Stimulated activated CD8-positive, alpha-beta memory T cell treated with anti-CD3 and anti-CD28 coated beads, Interleukin-15, amount 100 ng/mL, for 24 hours (primary cell): ENCODE measurements around the gene PPP1R9B.

ENCODE experiments used
- DNase-seq: peaks from one replicate; pipeline ENCODE4 v3.0.0-alpha.2; 2020; ENCODE audit warnings: low read depth

The PPP1R9B gene

DNA sequence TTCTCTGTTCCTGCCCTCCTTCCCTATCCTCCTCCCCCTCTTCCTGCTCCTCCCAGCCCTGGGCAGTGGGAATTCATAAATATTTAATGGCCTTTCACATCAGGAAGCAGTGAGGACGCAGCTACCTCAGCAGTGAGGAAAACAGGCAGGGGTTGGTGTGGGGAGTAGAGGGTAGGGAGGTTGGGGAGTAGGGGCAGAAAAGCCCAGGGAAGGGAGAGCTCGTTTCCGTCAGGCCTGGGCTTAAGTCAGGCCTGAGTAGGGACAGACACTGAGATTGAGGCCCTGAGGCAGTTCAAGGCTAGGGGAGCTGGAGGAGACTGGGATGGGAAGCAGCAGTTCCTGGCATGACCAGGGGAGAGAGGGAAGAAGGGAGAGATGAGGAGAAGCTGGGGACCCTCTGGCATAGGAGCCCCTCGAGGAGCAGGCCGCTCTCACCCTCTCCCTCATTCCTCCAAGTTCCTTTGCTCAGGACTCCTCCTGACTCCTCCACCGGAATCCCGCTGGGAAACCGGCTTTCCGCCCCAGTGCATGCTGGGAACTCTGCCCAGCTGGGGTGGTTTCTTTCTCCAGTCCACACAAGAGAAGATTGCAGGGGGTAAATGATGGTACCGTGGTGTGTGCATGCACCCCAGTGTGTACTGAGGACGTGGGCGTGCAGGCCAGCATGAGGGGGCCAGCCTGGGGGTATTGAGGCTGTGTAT is 26.7 kb downstream of the PPP1R9B start:
- no peak for DNase-seq

- no peak for DNase-seq
These were observed 27.5 kb downstream of the PPP1R9B start for GRCh38 chr17:50122945-50123344.

- no peak for DNase-seq
These were observed 29.8 kb downstream of the PPP1R9B start for GRCh38 chr17:50120475-50121253.

DNA sequence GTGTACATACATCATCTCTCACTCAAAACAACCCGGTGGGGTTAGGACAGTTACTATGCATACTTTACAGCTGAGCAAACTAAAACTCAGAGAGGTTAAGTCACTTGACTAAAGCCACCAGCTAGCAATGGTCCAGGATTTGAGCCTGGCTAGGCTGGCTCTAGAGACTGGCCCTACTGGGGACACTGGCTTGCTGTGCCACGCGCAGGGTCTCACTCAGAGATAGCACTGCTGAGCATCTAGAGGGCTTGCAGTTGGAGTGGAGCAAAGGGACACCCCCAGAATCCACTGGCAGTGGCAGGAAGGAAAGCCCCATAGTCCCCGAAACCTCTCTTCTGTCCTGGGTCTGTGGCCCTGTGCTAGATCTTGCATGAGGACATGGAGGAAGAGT is 31.7 kb downstream of the PPP1R9B start:
- DNase-seq = no peak

DNA sequence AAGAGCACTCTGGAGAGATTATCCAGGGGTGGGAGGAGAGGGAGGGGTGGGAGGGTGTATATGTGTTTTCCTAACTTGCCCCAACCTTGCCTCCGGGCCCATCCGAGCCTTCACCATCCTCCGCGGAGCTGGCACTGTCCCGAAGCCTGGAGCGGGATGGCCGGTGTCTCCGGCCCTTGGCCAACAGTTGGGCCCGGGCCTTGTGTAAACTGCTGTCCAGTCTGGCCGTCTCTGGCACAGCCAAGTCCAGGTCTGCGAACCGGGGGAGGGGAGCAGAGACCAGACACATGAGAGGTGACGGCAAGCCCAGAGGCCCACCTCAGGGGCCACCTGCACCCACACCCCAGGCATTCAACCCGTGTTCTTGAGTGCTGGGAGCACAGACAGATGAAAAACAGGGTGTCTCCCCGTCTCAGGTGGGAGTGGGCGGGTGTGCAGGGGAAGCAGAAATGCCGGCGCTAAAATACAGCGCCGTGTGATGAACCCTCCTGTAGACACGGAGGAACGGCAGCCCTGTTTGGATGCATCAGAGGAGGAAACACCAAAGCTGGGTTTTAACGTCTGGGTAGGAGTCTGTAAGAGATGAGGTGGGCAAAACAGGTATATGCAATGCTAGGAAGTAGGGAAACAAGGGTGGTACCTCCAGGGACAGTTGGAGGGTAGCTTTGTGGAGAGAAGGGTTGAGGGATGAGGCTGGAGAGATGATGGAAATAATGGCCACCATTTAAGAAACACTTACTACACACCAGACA is 32.2 kb downstream of the PPP1R9B start:
- no peak for DNase-seq

GRCh38 chr17:50117202-50118051 is 33.0 kb downstream of the PPP1R9B start:
- DNase-seq = no peak

GRCh38 chr17:50115756-50116155 is 34.7 kb downstream of the PPP1R9B start:
- DNase-seq = no peak

GRCh38 chr17:50114849-50115357 is 35.6 kb downstream of the PPP1R9B start:
- no peak for DNase-seq

- DNase-seq = no peak
These were observed 36.1 kb downstream of the PPP1R9B start for GRCh38 chr17:50114401-50114800.

DNA sequence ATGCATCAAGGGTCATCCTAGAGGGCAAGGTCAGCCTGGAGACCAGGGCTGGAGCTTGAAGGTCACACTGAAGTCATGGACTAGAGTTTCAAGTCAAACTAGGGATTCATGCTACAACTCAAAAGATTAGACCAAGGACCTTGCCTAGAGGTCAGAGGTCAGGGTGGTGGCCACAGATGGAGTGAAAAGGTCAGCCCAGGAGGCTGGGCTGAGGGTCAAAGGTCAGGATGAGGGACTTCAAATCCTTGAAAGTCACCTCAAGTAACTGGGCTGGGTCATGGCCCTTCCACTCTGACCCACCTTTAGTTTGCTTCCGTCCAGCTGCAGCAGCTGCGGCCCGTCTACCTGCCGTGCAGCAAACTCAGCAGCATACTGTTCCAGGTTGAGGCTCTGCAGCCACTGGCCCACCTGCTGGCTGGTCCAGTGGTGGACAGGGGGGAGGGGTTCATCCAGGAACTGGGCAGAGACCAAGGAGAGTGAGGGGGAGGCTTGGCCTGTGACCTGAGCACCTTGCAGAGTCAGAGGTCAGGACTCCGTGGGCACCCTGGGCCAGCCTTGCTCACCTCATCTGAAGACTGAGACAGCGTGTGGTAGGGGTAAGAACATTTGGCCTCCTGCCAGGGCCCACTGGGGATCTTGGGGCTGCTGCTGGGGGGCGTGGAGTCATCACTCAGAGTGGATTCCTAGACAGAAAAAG is 36.7 kb downstream of the PPP1R9B start:
- DNase-seq = no peak

DNA sequence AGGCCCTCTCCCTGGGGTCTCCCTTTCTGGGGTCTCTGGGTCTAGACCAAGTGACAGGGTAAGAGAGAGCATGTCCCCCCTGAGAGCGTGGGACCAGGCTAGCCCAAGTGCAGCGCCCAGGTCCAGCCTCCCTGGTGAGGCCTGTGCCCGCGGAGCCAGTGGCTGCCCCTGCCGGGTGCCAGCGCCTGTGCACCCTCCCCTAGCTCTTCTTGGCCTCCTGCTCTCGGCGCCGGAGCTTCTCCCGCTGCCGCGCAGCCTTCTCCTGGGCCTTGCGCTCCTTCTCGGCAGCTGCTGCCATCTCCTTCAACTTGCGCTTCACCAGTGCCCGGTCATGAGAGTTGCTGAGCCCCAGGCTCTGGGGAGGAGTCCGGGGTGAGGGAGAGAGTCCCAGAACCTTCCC is 37.8 kb downstream of the PPP1R9B start:
- DNase-seq = no peak

DNA sequence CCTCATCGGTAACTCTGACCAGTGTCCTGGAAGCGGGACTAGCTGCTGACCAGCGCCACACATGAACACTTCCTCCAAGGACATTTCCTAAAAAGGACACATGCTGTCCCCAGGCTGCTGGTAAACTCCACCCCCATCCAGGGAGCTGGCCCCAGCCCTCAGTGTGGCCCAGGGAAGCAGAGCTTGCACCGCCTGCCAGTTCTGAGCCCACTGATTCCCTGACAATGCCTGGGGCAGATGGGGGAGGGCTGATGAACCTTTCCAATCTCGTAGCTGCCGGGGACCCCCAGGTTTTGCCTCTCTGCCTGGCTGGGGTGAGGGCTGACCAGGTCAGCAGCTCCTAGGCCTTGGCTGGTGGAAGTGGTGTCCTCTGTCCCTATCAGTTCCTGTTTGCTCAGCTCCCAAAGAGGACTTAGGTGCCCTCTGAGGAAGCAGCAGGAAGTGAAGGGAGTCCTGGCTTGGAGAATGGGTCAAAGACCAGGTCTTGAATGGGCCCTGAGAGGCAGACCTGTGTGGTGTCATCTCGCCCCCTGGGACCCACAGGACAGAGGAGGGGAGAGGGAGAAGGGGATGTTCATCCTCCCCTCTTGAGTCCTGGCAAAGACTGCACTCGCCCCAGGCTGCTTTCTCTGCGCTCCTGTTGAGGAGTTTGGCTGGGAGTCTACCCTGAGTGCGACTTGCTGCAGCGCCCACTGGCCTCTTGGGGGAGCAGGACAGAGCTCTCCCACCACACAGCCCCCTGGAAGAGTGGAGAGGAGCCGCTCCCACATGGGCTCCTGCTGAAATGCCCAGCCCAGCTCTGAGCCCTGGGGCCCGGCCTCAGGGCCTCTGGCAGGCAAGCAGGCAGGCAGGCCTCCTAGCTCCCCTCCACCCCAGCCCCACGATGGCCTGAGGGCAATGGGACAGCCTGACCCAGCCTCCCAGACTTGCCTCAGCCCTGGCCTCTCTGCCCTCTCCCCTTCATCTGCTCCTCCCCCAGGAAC is 38.5 kb downstream of the PPP1R9B start:
- no peak for DNase-seq

GRCh38 chr17:50110591-50111349 is 39.7 kb downstream of the PPP1R9B start:
- DNase-seq = no peak

DNA sequence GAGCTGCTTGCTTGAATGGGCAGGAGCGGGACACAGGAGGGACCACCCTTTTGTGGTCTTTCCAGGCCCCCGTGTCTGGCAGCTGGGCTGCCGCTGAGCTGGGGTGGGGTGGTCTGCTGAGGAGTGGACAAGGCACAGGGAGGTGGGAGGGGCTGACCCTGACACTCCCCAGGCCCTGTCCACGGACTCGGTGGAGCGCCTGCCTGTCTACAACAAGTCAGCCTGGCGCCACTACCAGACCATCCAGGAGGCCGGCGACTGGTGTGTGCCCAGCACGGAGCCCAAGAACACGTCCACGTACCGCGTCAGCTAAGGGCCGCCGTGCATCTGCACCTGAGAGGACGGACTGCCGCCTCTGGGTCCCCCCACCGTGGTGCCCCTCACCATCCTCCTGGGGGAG is 40.7 kb downstream of the PPP1R9B start:
- no peak for DNase-seq

GRCh38 chr17:50109207-50109606 is 41.3 kb downstream of the PPP1R9B start:
- no peak for DNase-seq

- no peak for DNase-seq
These were observed 41.9 kb downstream of the PPP1R9B start for GRCh38 chr17:50108556-50108955.

DNA sequence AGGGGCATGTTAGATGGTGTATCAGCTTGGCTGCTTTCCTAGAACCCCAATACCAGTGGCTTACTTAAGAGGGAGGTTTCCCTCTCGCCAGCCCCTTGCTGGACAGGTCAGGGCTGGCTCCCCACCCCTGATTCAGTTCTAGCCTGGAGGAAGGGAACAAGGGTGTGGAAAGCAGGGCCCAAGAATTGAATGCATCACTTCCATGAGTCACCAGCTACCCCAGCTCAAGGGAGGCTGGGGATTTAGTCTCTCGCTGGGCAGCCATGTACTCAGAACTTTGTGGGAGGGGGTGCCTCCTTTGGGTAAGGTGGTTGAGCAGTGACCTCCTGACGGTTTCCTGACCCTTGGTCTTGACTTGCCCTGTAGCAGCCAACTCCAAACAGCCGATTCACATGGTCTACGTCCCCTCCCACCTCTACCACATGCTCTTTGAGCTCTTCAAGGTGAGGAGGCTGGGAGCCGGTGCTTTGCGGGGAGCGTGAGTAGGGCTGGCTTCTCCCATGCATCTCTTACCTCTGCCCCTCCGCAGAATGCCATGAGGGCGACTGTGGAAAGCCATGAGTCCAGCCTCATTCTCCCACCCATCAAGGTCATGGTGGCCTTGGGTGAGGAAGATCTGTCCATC is 42.6 kb downstream of the PPP1R9B start:
- no peak for DNase-seq

DNA sequence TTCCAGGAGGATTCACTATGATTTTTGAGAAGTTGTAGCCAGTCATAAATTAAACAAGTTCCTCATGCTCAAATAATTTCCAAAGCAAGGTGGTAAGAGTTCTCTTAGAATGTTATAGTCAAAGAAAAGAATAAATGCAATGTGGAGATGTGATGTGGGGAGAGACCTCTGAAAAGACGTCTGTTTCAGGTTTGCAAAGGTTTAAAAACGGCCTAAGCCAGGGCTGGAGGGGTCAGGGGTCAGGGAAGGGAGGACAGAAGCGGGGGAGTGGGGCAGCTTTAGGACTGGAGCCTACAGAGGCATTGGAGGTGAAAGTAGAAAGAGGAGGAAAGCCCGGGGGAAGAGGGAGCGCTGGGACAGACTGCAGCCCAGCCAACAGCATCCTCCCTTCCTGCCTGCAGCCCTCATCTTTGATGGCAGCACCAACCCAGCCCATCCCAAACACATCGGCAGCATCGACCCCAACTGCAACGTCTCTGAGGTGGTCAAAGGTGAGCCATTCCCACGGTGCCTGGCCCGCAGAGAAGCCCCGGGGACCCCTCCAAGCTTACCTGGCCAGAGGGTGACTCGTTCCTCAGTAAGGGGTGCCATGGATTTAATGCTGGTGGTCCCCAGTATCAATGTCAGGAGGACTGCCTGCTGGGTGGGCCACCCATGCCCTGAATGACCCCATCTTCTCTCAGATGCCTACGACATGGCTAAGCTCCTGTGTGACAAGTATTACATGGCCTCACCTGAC is 43.9 kb downstream of the PPP1R9B start:
- no peak for DNase-seq
